ENCODE results near the gene ZNRF3. TPM values are rescaled to one million over a fixed set of nuclear protein-coding genes. Genes with fewer than 3 reads are reported as not detected.

The ZNRF3 gene
- total RNA-seq, 3 donors from 2014 or later: 5.5 to 10.6 (median 5.8) TPM

DNA sequence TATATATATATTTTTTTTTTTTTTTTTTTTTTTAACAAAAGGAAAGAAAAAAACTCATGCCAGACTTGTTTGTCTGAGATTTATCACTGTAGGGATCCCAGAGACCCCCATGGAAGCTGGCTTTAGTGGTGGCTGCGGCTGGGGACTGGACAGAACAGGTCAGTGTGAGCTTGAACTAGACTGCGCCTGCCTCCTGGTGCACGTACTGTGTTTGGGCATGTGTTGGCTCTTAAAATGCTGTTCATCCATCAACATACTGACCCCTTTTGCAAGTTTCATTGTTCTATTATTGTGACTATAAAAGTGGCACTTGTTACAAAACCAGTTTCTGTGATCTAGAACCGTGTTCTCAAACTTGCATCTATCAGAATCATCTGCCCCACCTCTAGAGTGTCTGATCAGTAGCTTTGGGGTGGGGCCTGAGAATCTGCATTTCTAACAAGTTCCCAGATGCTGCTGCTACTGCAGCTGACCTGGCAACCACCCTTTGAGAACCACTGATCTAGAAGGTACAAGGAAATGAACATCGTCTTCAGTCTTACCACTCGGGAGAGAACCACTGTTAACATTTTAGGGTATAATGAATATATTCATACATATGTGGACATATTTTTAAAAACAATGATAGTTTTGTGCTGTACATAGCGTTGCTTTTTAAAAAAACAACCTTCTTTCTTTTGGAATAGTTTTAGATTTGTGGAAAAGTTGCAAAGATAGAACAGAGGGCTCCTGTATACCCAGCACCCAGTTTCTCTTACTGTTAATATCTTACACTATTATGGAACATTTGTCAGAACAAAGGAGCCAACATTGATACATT is 54.0 kb downstream of the ZNRF3 start:
- ATAC-seq: no peak
- H3K4me3 ChIP-seq: no peak overlapping the region
- TF ChIP-seq, protein P1, sequence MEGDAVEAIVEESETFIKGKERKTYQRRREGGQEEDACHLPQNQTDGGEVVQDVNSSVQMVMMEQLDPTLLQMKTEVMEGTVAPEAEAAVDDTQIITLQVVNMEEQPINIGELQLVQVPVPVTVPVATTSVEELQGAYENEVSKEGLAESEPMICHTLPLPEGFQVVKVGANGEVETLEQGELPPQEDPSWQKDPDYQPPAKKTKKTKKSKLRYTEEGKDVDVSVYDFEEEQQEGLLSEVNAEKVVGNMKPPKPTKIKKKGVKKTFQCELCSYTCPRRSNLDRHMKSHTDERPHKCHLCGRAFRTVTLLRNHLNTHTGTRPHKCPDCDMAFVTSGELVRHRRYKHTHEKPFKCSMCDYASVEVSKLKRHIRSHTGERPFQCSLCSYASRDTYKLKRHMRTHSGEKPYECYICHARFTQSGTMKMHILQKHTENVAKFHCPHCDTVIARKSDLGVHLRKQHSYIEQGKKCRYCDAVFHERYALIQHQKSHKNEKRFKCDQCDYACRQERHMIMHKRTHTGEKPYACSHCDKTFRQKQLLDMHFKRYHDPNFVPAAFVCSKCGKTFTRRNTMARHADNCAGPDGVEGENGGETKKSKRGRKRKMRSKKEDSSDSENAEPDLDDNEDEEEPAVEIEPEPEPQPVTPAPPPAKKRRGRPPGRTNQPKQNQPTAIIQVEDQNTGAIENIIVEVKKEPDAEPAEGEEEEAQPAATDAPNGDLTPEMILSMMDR (IDR thresholded peaks at IDR 0.05): no peak
- no peak for DNase-seq
- no peaks in the 10 kb centered on the region for H3K36me3 ChIP-seq (ENCODE audit: low read depth)
- H3K9me3 ChIP-seq: no peaks in the 10 kb centered on the region
- no peaks in the 10 kb centered on the region for H3K4me1 ChIP-seq (ENCODE audit: low read depth)
- intact Hi-C loops (cut with DNase I, micrococcal nuclease): no loop called here

DNA sequence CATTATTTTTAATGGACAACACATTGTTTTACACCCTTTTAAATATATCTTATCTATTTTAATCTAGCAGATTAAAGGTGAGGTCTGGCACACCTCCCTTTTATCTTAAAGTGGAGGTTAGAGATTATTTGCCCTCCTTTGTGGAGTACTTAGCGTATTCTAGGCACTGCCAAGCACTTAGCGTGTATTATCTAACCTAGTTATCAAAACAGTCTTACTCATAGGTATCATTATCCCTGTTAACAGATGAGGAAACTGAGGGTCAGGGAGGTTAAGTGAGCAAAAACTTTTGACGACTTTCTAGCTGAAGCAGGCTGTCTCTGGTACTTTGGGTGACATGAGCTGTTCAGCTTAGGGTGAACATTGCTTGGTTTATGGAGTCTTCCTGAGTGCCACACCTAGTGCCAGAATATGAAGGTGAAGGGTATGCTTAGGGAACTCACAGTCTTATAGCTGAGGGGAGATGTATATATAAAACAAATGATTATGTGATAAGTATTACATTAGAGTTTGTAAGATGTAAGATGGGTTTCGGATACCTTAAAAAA is 55.0 kb downstream of the ZNRF3 start:
- Histone ChIP-seq H3K9me3 (no peaks in the 10 kb centered on the region), H3K36me3 (ENCODE audit: low read depth) (no peaks in the 10 kb centered on the region), H3K4me1 (ENCODE audit: low read depth) (no peaks in the 10 kb centered on the region), H3K4me3 (no peak overlapping the region)
- ATAC-seq: no peak
- no peak for DNase-seq
- intact Hi-C loops (cut with DNase I, micrococcal nuclease): no loop called here
- TF ChIP-seq, protein P1 (IDR thresholded peaks at IDR 0.05): no peak

DNA sequence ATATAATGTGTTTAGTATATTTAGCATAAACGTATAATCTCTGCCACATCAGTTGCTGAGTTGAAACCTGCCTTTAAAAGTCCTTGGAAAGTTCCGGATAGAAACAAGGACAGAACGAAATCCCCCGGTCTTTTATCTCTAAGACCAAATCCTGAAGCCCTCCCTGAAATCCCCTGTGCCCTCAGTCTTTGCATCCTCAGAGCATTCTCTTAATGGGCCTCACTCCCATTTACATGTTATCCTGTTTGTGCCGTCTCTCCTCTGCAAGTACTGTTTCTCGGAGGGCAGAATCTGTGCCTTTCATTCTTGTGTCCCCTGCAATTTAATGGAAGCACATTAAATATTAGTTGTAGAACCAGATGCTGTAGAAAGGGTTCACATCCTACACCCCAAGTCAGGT is 56.0 kb downstream of the ZNRF3 start:
- Histone ChIP-seq H3K4me3 (no peak overlapping the region), H3K9me3 (no peaks in the 10 kb centered on the region), H3K4me1 (ENCODE audit: low read depth) (no peaks in the 10 kb centered on the region), H3K36me3 (ENCODE audit: low read depth) (no peaks in the 10 kb centered on the region)
- DNase-seq: no peak
- TF ChIP-seq, protein P1 (IDR thresholded peaks at IDR 0.05): no peak
- intact Hi-C loops (cut with DNase I, micrococcal nuclease): no loop called here
- no peak for ATAC-seq

DNA sequence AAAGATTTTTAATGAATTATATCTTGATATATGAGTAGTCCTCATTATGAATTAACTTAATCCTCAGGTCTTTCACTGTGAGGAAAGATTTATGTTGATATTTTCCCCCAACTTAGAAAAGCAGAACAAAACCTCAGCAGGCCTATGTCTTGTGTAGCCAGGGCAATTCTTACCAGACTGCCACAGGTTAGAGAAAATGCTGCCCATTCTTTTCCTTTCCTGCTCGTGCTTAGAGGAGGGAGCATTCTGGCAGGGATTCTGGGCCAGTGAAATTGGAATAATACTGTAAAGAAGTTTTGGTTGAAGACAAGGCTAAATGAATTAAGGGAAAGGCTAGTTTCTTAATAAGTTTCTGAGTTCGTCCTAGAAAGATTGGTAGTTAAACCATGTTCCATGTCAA is 56.6 kb downstream of the ZNRF3 start:
- TF ChIP-seq, protein P1 (IDR thresholded peaks at IDR 0.05): no peak
- DNase-seq (no peak), ATAC-seq (no peak)
- intact Hi-C loops (cut with DNase I, micrococcal nuclease): no loop called here
- Histone ChIP-seq H3K9me3 (no peaks in the 10 kb centered on the region), H3K4me1 (ENCODE audit: low read depth) (no peaks in the 10 kb centered on the region), H3K4me3 (no peak overlapping the region), H3K36me3 (ENCODE audit: low read depth) (no peaks in the 10 kb centered on the region)

DNA sequence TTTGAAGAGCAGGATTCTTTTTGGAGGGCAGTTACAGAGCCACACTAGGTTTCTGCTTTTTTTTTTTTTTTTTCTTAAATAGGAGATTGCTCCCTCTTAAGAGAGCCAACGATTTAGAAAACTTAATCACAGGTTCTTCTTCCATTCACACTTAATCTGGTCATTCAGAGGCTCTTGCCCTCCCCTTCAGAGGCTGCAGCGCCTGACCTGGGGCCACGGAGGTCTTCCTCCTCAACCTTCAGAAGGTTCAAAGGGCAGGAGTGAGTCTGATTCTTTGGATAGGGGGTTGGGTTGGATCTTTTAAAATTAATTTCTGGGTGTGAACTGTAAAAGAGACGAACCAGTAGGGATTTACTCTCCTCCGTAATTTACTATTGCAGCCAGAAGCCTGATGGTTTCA is 57.1 kb downstream of the ZNRF3 start:
- H3K36me3 ChIP-seq (ENCODE audit: low read depth): no peaks in the 10 kb centered on the region
- no peaks in the 10 kb centered on the region for H3K9me3 ChIP-seq
- H3K4me1 ChIP-seq (ENCODE audit: low read depth): no peaks in the 10 kb centered on the region
- DNase-seq (no peak), ATAC-seq (no peak)
- H3K4me3 ChIP-seq: no peak overlapping the region
- TF ChIP-seq, protein P1 (IDR thresholded peaks at IDR 0.05): no peak
- intact Hi-C loops (cut with DNase I, micrococcal nuclease): no loop called here

Measured in mucosa of descending colon (tissue), 3 donors.